Measurements from ENCODE around the gene SHANK3.
A peak's percentile ranks its signal among the peaks of the same experiment; 100 is the strongest.

DNA sequence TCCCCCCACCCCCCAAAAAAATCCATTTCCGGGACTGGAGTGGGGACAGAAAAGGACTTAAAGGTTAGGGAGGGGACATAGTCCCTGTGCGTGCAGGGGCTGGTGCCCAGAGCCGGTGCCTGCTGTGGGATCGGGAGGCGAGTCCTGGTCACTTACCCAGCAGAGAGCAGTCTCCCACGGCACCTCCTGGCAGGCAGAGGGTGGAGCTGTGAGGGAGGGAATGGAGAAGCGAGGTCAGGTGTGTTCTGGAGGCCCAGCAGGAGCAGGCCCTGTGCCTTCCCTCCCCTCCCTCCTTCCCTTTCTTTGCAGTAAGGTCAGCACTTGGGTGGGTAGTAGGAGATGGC, 28.4 kb downstream of the SHANK3 start:
- TF ChIP-seq RXRA (IDR thresholded peaks at IDR 0.05) (no peak), JUND (IDR thresholded peaks at IDR 0.05) (no peak), REST (IDR thresholded peaks at IDR 0.05) (no peak), YY1 (IDR thresholded peaks at IDR 0.05) (no peak), TAF1 (conservative IDR thresholded peaks at IDR 0.05) (no peak), SP1 (IDR thresholded peaks at IDR 0.05) (no peak), NR2F2 (IDR thresholded peaks at IDR 0.05) (peak; percentile 3), MAX (IDR thresholded peaks at IDR 0.05) (no peak), GABPA (IDR thresholded peaks at IDR 0.05 in 1 of 2, conservative IDR thresholded peaks at IDR 0.05 in 1 of 2) (peak in 1 of 2 donors; percentile 45)
- TF ChIP-seq, protein P1, sequence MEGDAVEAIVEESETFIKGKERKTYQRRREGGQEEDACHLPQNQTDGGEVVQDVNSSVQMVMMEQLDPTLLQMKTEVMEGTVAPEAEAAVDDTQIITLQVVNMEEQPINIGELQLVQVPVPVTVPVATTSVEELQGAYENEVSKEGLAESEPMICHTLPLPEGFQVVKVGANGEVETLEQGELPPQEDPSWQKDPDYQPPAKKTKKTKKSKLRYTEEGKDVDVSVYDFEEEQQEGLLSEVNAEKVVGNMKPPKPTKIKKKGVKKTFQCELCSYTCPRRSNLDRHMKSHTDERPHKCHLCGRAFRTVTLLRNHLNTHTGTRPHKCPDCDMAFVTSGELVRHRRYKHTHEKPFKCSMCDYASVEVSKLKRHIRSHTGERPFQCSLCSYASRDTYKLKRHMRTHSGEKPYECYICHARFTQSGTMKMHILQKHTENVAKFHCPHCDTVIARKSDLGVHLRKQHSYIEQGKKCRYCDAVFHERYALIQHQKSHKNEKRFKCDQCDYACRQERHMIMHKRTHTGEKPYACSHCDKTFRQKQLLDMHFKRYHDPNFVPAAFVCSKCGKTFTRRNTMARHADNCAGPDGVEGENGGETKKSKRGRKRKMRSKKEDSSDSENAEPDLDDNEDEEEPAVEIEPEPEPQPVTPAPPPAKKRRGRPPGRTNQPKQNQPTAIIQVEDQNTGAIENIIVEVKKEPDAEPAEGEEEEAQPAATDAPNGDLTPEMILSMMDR (IDR thresholded peaks at IDR 0.05; ENCODE audit: low read depth, low read length, missing input control), result no peak
- TF ChIP-seq, protein P2, sequence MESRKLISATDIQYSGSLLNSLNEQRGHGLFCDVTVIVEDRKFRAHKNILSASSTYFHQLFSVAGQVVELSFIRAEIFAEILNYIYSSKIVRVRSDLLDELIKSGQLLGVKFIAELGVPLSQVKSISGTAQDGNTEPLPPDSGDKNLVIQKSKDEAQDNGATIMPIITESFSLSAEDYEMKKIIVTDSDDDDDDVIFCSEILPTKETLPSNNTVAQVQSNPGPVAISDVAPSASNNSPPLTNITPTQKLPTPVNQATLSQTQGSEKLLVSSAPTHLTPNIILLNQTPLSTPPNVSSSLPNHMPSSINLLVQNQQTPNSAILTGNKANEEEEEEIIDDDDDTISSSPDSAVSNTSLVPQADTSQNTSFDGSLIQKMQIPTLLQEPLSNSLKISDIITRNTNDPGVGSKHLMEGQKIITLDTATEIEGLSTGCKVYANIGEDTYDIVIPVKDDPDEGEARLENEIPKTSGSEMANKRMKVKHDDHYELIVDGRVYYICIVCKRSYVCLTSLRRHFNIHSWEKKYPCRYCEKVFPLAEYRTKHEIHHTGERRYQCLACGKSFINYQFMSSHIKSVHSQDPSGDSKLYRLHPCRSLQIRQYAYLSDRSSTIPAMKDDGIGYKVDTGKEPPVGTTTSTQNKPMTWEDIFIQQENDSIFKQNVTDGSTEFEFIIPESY (IDR thresholded peaks at IDR 0.05), result no peak
- TF ChIP-seq, protein P3, sequence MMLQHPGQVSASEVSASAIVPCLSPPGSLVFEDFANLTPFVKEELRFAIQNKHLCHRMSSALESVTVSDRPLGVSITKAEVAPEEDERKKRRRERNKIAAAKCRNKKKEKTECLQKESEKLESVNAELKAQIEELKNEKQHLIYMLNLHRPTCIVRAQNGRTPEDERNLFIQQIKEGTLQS (IDR thresholded peaks at IDR 0.05), result no peak

Measured in liver (tissue), 3 donors.